Tibial nerve (tissue), 4 donors: Measurements from ENCODE around the gene NFASC. TPM values are rescaled to one million over a fixed set of nuclear protein-coding genes. Genes with fewer than 3 reads are reported as not detected.

Experiments used
- DNase-seq, 2 donors: peaks; one replicate each; pipeline ENCODE4 v3.0.0-alpha.2; 2019; ENCODE audit warnings: low spot score in 2 of 2
- H3K27ac ChIP-seq, 4 donors: fragments of 200-600 bp; sonication (generic) in 3 of 4; one replicate each; pipeline ENCODE4 v1.5.1; 2017 to 2019; ENCODE audit warnings: mild to moderate bottlenecking in 1 of 4
- H3K27me3 ChIP-seq, 2 donors: fragments of 200-600 bp; sonication (generic) in 1 of 2; one replicate each; pipeline versions ENCODE4 v1.5.1 to v1.6.0; 2017 to 2019
- H3K36me3 ChIP-seq, 3 donors: fragments of 200-600 bp; sonication (generic); one replicate each; pipeline ENCODE4 v1.5.1; 2018 to 2019
- H3K4me1 ChIP-seq, 4 donors: fragments of 200-600 bp; sonication (generic) in 3 of 4; one replicate each; pipeline ENCODE4 v1.5.1; 2017 to 2019
- H3K4me3 ChIP-seq, 4 donors: fragments of 200-600 bp; sonication (generic) in 3 of 4; one replicate each; pipeline ENCODE4 v1.5.1; 2017 to 2019; ENCODE audit warnings: mild to moderate bottlenecking in 1 of 4, moderate library complexity in 1 of 4
- H3K9me3 ChIP-seq, 4 donors: fragments of 200-600 bp; sonication (generic) in 3 of 4; one replicate each; pipeline ENCODE4 v1.5.1; 2017 to 2019
- CTCF ChIP-seq, 5 experiments: fragments of 200-600 bp in 3 of 5; fragments of 450-650 bp in 2 of 5; sonication (generic) in 3 of 5; IDR thresholded peaks; one replicate each; pipeline ENCODE4 v1.5.1; 2016 to 2019; ENCODE audit warnings: antibody characterized with exemption in 5 of 5, mild to moderate bottlenecking in 3 of 5, moderate library complexity in 2 of 5
- EP300 ChIP-seq, 2 donors: sonication (generic); formaldehyde crosslinking; IDR thresholded peaks; one replicate each; pipeline ENCODE4 v1.6.1; 2017; ENCODE audit warnings: antibody characterized with exemption in 2 of 2, mild to moderate bottlenecking in 1 of 2
- POLR2A ChIP-seq, 2 donors: fragments of 450-650 bp; IDR thresholded peaks; one replicate each; pipeline ENCODE4 v1.6.1; 2017; ENCODE audit warnings: antibody characterized with exemption in 2 of 2, mild to moderate bottlenecking in 2 of 2, moderate library complexity in 2 of 2
- WGBS, 2 donors: methylation state at CpG; one replicate each; pipeline ENCODE4 v1.1.5; 2018; 5-methylcytosine and 5-hydroxymethylcytosine counted together
- total RNA-seq, 4 donors: library from RNA; depleted of rRNA; stranded (reverse); fragments of >200 nt; gene quantifications; one replicate each; pipeline ENCODE4 v1.1.0, GENCODE V29; 2016

NFASC gene
- total RNA-seq, 4 donors from 2014 or later = 69.9 to 112 (median 94.0) TPM

GRCh38 chr1:204909109-204909508 lies 38.4 kb downstream of the NFASC start:
- TF ChIP-seq EP300 (IDR thresholded peaks at IDR 0.05) = no peak
- TF ChIP-seq POLR2A (IDR thresholded peaks at IDR 0.05) = no peak
- no peak for TF ChIP-seq CTCF (IDR thresholded peaks at IDR 0.05)
- no peaks in the 10 kb centered on the region for H3K4me1 ChIP-seq
- no peak overlapping the region for H3K4me3 ChIP-seq
- 80 to 83% methylated on average over 3 of the region's 3 CpGs for WGBS, 2 donors
- H3K27ac ChIP-seq = no peak overlapping the region
- H3K36me3 ChIP-seq = no peaks in the 10 kb centered on the region
- no peaks in the 10 kb centered on the region for H3K27me3 ChIP-seq
- H3K9me3 ChIP-seq = no peaks in the 10 kb centered on the region
- DNase-seq = no peak

GRCh38 chr1:204915861-204916495 lies 45.3 kb downstream of the NFASC start:
- TF ChIP-seq CTCF (IDR thresholded peaks at IDR 0.05) (no peak), POLR2A (IDR thresholded peaks at IDR 0.05) (no peak), EP300 (IDR thresholded peaks at IDR 0.05) (no peak)
- Histone ChIP-seq H3K27me3 (no peaks in the 10 kb centered on the region), H3K27ac (no peak overlapping the region), H3K36me3 (no peaks in the 10 kb centered on the region), H3K9me3 (no peaks in the 10 kb centered on the region), H3K4me3 (no peak overlapping the region), H3K4me1 (peaks cover 0 to 3% (median 0%) of the 10 kb centered on the region in 4 donors)
- WGBS, 2 donors = 37 to 42% methylated on average over 5 of the region's 5 CpGs
- no peak for DNase-seq

GRCh38 chr1:204917802-204918201 lies 47.1 kb downstream of the NFASC start:
- H3K27ac ChIP-seq = no peak overlapping the region
- no peaks in the 10 kb centered on the region for H3K36me3 ChIP-seq
- TF ChIP-seq POLR2A (IDR thresholded peaks at IDR 0.05) = no peak
- no peak for DNase-seq
- H3K4me1 ChIP-seq = peaks cover 0 to 3% (median 0%) of the 10 kb centered on the region in 4 donors
- 98 to 100% methylated on average over 2 of the region's 2 CpGs for WGBS, 2 donors
- no peak overlapping the region for H3K4me3 ChIP-seq
- no peaks in the 10 kb centered on the region for H3K27me3 ChIP-seq
- H3K9me3 ChIP-seq = no peaks in the 10 kb centered on the region

- Histone ChIP-seq H3K27ac (no peak overlapping the region), H3K4me1 (peaks cover 0 to 10% (median 0%) of the 10 kb centered on the region in 4 donors)
Observed at GRCh38 chr1:204920511-204920910, 49.8 kb downstream of the NFASC start.

GRCh38 chr1:204920967-204921366 lies 50.3 kb downstream of the NFASC start:
- 70 to 91% methylated on average over 6 to 7 of the region's 7 CpGs for WGBS, 2 donors
- no peak overlapping the region for H3K4me3 ChIP-seq
- TF ChIP-seq EP300 (IDR thresholded peaks at IDR 0.05) = no peak
- no peak for TF ChIP-seq CTCF (IDR thresholded peaks at IDR 0.05)
- no peak for TF ChIP-seq POLR2A (IDR thresholded peaks at IDR 0.05)
- peaks cover 0 to 7% (median 0%) of the 10 kb centered on the region in 4 donors for H3K4me1 ChIP-seq
- no peak for DNase-seq
- H3K36me3 ChIP-seq = no peaks in the 10 kb centered on the region
- no peaks in the 10 kb centered on the region for H3K27me3 ChIP-seq
- H3K27ac ChIP-seq = no peak overlapping the region
- no peaks in the 10 kb centered on the region for H3K9me3 ChIP-seq

More at GRCh38 chr1:204920511-204920910, 49.8 kb downstream of the NFASC start:
- no peak overlapping the region for H3K4me3 ChIP-seq
- no peaks in the 10 kb centered on the region for H3K27me3 ChIP-seq
- H3K9me3 ChIP-seq = no peaks in the 10 kb centered on the region
- 47 to 48% methylated on average over 3 of the region's 3 CpGs for WGBS, 2 donors
- DNase-seq = no peak
- no peaks in the 10 kb centered on the region for H3K36me3 ChIP-seq
- TF ChIP-seq POLR2A (IDR thresholded peaks at IDR 0.05) (no peak), CTCF (IDR thresholded peaks at IDR 0.05) (no peak), EP300 (IDR thresholded peaks at IDR 0.05) (no peak)
